GM18511 (cell line): ENCODE measurements around the gene CEP152.
"Not testable (repeated sequence)": the region's sequence is repeated elsewhere in the genome, so short reads cannot be mapped to it uniquely, and the experiment has no call there.

Experiments used
- ATAC-seq: cut with Tn5 transposase; IDR thresholded peaks from one replicate; pipeline ENCODE4 v1.9.1; 2021; ENCODE audit warnings: mild to moderate bottlenecking, moderate library complexity; ENCODE audit not compliant: unreplicated experiment

Gene CEP152, protein sequence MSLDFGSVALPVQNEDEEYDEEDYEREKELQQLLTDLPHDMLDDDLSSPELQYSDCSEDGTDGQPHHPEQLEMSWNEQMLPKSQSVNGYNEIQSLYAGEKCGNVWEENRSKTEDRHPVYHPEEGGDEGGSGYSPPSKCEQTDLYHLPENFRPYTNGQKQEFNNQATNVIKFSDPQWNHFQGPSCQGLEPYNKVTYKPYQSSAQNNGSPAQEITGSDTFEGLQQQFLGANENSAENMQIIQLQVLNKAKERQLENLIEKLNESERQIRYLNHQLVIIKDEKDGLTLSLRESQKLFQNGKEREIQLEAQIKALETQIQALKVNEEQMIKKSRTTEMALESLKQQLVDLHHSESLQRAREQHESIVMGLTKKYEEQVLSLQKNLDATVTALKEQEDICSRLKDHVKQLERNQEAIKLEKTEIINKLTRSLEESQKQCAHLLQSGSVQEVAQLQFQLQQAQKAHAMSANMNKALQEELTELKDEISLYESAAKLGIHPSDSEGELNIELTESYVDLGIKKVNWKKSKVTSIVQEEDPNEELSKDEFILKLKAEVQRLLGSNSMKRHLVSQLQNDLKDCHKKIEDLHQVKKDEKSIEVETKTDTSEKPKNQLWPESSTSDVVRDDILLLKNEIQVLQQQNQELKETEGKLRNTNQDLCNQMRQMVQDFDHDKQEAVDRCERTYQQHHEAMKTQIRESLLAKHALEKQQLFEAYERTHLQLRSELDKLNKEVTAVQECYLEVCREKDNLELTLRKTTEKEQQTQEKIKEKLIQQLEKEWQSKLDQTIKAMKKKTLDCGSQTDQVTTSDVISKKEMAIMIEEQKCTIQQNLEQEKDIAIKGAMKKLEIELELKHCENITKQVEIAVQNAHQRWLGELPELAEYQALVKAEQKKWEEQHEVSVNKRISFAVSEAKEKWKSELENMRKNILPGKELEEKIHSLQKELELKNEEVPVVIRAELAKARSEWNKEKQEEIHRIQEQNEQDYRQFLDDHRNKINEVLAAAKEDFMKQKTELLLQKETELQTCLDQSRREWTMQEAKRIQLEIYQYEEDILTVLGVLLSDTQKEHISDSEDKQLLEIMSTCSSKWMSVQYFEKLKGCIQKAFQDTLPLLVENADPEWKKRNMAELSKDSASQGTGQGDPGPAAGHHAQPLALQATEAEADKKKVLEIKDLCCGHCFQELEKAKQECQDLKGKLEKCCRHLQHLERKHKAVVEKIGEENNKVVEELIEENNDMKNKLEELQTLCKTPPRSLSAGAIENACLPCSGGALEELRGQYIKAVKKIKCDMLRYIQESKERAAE (N-terminal part only)

GRCh38 chr15:48810414-48811324 lies at the start of gene CEP152:
Gene CEP152 (minus strand): TSS chr15:48811069. CDS start chr15:48805649, 5,420 bp downstream.
- peak; percentile 97 for ATAC-seq

GRCh38 chr15:48859426-48859825 lies 48.6 kb upstream of the CEP152 start:
- no peak for ATAC-seq

GRCh38 chr15:48858401-48858800 lies 47.5 kb upstream of the CEP152 start:
- ATAC-seq = no peak

GRCh38 chr15:48856942-48857341 lies 46.1 kb upstream of the CEP152 start:
- no peak for ATAC-seq

DNA sequence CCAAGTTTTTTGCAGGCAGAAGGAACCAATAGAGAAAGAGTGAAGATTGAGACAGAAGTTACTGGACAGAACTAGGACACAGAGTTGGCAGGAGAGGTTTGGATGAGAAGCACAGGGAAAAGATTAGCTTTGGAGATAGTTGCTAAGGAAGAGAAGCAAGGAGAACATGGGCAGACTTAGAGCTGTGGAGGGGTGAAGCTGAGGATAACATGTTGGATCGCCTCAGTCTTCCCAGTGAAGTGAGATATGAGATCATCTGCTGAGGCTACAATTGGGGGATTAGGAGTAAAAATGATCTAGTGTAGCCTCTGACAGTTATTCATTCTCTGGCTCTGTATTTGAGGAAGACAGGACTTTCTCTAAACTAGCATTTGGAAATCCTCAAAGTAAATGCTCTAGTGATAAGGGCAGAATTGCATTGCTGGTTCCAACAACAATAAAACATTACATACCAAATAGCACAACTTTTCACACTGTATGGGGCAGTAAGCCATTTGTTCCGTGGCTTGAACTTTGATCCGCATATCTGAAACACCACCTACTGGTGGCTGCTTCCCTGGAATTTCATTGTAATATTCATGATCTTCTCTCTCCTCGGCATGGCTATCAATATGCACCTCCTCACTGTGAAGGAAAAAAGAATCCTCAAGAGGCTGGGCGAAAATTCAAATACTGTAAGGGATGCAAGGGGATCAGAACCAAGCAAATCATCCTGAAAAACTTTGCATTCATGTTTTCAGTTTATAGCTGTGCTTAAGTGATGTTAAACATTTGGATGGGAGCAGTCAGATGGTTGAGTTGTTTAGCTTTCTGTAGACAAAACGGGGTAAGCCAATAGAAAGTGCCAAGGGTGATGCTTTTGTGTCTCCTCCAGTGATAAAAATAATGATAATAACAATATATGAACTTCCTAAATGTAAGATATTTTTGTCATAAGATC lies 44.9 kb upstream of the CEP152 start:
- ATAC-seq = no peak

DNA sequence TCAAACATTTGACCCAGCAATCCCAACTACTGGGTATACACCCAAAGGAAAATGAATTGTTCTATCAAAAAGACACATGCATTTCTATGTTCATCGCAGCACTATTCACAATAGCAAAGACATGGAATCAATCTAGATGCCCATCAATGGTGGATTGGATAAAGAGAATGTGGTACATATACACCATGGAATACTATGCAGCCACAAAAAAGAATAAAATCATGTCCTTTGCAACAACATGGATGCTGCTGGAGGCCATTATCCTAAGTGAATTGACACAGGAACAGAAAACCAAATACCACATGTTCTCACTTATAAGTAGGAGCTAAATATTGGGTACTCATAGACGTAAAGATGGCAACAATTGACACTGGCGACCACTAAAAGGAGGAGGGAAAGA lies 43.6 kb upstream of the CEP152 start:
- not testable (repeated sequence) for ATAC-seq

DNA sequence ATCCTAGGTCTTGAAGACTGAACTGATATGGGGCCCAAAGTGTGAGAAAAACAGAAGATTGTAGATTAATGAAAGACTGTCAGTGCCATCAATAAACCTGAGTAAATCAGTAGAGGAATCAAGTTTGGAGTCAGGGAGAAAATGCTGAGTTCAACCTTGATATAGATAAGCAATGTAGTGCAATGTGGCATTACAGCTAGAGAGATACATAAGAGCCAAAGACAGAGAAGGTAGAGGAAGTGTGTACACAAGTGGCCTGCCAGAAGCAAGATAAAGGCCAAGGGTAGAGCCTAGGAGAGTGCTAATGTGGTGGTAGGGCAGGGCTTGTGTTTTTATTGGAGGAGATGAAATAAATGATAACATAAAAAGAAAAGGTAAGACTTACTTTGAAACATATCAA lies 41.1 kb upstream of the CEP152 start:
- ATAC-seq = no peak

GRCh38 chr15:48850648-48851047 lies 39.8 kb upstream of the CEP152 start:
- no peak for ATAC-seq

DNA sequence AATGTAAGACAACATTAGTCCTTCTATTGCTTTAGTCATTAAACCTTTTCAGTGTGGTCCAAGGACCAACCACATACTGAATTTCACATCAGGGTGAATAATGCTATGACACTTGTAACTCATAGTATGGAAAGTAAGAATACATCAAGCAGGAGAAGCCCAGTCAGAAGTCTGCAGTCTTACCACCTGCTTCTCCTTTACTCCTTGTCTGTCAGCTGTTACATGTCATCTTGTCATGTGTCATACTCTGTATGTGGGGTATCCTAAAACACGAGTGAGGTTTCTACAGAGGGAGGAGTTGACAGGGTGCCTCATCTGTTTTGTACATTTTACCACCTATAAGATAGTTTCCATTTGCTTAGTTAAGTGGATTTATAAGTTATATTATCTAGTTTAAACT lies 34.3 kb upstream of the CEP152 start:
- no peak for ATAC-seq

DNA sequence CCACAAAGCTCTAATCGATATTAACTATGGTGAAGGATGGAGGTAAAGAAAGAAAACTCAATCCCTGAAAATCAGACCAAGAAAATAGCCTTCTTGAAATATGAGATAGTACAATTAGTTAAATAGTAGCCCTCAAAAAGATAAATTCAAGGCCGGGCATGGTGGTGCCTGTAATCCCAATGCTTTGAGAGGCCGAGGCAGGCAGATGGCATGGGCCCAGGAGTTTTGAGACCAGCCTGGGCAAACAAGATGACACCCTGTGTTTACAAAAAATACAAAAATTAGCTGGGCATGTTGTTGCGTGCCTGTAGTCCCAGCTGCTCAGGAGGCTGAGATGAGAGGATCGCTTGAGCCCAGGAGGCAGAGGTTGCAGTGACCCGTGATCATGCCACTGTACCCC lies 31.6 kb upstream of the CEP152 start:
- ATAC-seq = no peak

- no peak for ATAC-seq
Observed at GRCh38 chr15:48834756-48835155, 23.9 kb upstream of the CEP152 start.

DNA sequence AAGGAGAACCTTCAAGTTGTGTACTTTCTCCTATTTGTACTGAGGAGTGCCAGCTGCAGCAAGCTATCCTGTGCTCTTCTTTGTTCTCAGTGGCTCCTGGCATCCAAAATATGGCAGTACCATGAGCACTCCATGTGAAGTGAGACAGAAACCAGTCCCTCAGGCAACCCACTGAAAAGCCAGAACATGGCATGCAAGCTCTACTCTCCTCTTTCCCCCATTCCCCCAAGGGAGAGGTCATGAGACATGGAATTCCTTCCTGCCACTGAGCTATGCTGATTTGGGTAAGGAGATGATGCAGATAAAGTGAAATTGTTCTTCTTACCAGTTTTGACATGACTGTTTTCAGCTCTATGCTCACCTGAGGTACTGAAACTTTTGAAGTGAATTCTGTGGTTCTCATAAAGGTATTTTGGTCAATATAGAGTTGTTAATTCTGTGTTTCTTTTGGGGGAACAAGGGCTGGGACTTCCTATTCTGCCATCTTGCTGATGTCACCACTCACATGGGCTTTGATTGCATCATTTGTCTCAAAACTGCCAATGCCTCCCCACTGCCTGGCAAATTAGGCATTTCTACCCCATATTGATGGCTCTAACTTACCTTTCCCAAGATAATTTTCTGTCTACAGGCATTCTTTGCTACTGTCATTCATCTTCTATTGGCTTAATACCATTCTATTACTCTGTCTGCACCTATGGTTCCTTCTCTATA lies 22.8 kb upstream of the CEP152 start:
- no peak for ATAC-seq

GRCh38 chr15:48832648-48833047 lies 21.8 kb upstream of the CEP152 start:
- no peak for ATAC-seq

GRCh38 chr15:48828906-48829305 lies 18.0 kb upstream of the CEP152 start:
- no peak for ATAC-seq

DNA sequence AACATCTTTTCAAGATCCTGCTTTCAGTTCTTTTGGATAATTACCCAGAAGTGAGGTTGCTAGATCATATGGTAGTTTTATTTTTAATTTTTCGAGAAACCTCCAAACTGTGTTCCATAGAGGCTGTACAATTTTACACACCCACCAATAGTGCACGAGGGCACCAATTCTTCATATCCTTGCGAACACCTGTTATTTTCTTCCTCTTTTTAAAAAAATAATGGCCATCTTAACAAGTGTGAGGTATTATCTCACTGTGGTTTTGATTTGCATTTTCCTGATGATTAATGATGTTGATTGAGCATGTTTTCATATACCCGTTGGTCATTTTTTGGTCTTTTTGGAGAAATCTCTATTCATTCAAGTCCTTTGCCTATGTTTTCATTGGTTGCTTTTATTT lies 17.6 kb upstream of the CEP152 start:
- no peak for ATAC-seq

DNA sequence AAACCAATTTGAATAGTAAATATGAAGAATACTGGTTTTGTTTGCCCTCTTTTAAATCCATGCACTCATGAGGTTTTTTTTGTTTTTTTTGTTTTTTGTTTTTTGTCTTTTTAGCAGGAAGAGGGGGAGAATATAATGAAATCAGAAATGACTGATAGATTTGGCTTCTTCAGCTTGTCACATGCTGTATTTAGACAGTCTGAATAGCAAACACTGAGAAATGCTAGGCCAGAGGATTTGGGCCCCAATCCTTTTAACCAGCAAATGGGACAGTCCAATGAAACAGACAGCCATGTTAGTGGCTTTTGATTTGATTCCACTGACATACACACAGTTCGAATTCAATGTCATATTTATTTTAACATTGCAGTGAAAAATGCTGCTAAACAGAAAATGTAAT lies 14.2 kb upstream of the CEP152 start:
- no peak for ATAC-seq

DNA sequence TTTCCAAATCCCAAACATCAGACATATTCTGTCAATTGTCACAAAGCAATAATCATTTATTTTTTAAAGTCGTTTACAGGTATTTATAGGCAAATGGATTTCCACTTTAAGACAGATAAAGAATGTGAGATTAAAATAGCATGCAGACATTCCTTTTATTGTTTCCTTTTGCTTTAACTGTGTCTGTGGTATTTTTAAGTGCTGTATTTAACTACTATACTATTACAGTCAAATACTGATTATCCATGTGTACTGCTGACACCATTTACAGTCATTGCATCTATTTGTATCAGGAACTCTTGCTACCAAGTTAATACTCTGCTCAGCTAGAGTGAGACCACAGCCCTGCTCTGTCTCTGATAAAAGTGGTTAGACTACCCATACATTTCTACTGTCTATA lies 12.8 kb upstream of the CEP152 start:
- ATAC-seq = no peak

- no peak for ATAC-seq
Observed at GRCh38 chr15:48823237-48823636, 12.4 kb upstream of the CEP152 start.
